GM21717 (cell line): ENCODE measurements around the gene PLD1.

ENCODE experiments used
- ATAC-seq: cut with Tn5 transposase; IDR thresholded peaks from one replicate; pipeline ENCODE4 v1.9.1; 2021; ENCODE audit warnings: mild to moderate bottlenecking, moderate library complexity; ENCODE audit not compliant: unreplicated experiment

PLD1 gene

DNA sequence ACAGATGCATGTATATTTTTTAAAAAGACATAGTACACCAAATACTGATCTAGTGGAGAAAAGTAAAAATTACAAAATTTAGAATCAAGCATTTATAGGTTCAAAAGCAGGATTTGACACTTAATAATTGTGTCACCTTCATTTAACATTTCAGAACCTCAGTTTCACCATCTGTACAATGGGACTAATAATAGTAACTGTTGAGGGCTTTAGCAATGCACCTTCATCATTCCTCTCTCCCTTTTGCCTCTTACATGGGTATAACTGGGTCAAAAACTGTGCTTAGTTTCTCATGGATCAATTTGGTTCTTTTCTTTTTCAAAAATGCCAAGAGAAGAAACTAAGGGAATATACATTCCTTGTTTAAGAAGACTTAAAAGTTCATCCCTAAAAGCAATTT is 27.4 kb upstream of the PLD1 start:
- no peak for ATAC-seq

DNA sequence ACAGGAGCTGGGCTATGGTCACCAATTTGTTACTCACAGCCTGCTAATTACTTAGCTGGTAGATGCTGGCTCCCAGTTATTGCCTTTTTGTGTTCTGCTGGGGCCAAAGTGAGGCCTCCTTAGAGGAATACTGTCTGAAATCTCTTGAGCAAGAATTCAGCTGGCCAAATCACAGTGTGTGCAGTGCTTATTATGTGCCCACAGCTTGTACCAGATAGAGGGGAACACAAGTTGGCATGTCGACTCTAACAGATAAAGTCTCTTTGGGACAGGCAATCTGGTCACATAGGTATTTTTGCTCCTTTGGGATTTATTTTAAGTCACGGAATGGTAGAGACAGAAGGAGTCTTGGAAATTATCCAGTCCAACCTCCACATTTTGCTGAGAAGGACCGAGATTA is 26.6 kb upstream of the PLD1 start:
- ATAC-seq, result no peak

DNA sequence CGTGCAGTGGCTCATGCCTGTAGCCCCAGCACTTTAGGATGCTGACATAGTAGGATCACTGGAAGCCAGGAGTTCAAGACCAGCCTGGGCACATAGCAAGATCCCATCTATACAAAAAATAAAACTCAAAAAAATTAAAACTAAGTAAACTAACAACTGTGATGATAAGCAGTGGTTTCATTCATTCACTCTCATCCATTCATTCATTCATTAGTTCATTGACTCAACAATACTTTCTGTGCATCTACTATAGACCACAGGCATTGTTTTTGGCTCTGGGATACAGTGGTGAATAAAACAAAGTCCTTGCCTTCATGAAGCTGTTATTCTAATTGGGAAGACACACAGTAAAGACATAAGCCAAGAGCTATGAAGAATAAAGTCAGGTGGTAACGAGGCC is 25.3 kb upstream of the PLD1 start:
- ATAC-seq, result no peak

DNA sequence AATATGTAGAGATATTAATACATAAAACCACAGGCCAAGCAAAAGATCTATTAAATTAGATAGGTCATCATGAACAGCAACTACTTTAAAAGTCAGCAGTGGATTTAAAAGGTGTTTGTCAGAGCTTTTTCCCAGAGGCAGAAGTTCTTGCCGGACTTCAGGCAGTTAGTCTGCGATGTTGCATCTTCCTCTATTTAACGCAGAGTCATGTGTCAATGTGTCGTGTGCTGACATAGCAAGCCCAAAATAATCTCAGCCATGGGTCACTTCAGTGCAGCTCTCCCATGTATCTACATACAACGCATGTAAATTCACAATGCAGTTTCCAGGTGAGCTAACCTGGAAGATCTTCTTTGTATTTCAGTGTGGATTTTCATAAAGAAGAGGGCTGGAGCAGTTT is 24.8 kb upstream of the PLD1 start:
- no peak for ATAC-seq

DNA sequence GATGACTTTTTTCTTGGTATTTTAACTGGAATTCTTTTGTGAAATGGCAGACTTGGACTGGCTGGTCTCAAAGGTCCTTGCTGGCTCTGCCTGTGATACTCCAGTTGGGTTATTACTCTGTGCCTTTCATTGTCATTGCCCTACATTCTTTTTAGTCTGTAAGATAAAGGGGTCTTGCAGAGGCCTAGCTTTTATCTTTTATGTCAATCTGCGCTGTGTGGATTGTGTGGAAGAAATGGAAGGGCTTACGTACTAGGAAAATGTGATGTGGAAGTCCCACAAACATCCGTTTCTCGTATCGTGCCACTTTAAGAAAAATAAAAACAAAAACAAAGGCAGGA is 24.1 kb upstream of the PLD1 start:
- no peak for ATAC-seq

DNA sequence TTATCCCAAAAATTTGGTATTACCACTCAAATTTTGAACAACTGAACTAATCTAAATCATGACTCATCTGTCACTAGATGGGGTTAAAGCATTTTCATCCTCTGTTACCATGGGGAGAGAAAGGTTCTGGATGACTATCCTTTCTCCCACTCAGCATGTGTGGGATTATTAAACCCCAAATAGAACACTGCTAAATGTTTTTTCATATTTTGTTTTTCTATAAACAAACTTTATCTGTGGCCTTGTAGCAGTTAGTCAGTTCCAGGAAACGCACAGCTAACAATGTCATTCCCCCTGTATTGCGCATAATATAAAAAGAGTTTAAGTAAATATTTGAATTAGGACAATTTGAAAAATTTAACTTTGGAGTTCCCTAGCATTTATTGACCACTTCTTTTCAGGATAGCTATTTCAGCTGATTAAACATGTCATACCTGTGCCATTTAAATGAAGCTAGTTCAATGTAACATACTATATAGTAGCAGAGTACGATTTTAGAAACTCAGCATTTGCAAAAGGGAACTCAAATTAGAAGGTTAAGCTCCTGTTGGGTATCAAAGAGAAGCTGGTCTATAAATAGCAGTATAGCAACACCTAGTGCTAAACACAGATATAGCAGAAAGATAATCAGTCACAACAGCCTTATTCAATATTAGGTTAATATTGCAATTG is 23.6 kb upstream of the PLD1 start:
- ATAC-seq, result no peak

DNA sequence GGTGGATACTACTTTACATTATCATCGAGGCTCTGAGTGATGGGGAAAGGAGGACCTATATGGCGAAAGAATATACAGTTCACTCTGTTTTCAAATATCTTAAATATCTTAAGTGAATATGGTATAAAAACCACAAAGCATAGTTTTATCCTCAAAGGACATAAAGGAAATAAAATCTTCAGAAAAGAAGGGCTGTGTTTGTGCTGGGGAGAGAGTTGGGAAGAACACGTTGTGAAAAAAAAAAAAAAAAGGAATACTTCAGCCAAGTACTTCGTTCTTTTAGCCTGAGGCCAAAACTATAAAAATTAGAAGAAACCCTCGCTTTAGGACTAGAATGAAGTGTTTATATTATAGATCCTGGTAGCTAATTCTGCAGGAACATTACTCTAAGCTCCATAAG is 22.7 kb upstream of the PLD1 start:
- no peak for ATAC-seq

DNA sequence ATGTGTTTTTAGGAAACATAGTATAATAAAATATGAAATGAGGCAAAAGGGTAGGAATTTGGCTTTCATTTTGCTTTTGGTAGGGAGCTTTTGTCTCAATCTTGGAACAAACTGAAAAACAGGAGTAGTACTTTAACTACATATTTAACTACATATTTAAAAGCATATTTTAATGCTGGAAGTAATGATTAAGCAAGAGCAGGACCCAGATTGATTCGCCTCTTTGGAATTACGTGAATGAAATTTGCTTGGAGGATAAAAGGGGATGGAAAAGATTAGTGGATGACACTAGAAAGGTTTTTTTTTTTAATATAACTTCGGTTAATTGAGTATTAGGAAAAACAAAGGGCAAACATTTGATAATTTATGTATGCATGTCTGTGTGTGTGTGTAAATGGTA is 21.7 kb upstream of the PLD1 start:
- no peak for ATAC-seq

DNA sequence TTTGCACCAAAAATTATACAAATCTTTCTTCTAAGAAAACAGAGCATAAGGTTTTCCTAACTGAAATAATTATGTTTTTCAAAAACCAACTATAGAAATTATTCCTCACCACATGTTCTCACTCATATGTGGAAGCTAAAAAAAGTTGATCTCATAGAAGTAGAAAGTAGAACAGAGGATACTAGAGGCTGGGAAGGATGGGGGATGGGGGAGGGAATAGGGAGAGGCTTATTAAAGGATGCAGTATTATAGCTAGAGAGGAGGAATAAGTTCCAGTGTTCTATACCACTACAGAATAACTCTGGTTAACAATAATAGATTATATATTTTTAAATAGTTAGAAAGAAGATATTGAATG is 20.2 kb upstream of the PLD1 start:
- ATAC-seq, result no peak

DNA sequence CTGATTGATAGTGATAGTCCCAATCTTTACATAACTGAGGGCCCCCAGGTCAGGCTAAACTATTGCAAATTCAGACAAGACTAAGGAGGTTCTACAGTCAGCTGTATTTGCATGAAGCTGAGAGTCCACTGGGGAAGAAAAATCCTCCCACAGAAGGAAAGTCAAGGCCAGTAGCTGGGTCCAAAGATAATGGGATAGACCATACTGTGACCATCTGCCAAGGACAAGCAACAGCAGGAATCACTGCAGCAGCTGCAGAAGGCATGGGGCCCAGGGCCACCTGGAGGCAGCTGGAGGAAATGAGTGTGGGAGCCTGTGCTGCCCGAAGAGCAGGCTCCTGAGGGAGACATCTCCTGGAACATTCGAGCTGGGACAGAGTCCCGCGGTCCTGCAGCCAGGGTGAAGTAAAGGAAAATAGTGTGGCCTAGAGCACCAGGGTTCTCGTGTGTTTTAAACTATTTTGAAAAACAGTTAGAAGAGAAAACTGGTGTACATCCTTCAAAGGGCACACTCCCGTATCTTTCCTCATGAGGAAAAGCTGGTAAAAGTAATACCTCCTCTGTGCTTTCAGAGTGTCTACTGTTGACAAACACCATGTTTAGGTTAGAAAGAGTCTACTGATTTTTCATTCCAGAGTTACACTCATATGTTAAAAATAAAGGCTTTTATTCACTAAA is 19.7 kb upstream of the PLD1 start:
- no peak for ATAC-seq

DNA sequence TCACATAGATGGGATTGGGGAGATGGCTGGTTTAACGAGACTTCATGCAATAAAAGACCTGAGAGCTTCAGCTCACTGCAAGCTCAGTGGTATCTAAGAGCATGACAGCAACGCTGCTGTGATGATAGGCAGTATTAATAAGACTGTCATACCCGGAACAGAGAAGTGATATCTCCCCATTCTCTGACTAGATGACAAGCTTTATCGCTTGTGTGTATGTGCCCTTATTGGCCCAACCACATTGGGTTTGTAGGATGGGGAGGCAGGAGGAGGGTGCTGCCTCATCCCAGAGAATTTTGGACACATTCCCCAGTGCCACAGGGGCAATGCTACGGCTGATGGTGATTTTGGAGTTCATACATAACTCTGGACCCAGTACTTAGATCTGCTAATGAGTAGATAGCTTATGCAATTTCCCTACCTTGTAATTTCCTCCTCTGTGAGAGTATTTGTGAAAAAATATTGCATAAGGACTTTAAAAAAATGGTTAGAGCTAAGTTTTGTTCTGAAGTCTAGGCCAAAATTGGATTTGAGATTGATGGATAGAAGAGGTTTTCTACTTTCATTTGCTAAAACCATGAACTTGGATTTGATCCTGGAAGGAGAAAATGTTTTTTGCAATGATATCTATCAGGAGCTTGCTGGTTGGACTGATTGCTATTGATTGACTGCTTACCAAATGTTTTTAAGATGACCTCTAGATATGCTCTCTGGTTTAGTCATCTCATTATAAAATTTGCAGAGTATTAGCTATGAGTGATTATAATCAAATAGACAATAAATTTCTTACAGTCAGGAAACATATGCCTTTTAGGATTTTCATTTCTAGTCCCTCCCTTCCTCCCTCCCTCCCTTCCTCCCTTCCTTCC is 18.9 kb upstream of the PLD1 start:
- no peak for ATAC-seq

DNA sequence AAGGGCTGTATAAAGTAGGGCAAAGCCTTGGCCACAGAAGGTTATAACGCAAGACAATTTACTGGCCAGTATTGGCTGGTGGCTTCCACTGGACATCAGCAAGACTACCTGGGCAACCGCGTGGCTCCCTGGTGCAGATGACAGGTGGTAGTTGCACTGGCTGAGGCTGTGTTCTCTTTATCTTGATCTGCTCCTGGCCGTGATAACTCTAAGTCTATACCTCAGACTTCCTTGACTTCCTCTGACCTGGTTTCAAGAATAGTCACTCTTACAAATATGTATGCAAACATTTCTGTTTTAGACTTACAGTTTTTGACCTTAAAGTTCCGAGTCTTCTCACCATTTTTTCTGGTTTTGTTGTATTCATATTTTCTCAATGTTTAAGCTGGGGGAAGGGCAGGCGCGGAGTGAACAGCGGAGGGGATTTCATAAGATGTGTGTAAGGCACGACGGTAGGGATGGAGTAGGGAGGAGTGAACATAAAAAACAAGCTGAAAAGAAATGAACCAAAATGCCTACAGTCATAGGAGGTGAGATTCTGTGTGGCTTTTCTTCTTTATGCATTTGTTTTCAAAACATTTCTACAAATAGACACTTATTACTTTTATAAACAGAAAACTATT is 17.7 kb upstream of the PLD1 start:
- no peak for ATAC-seq

DNA sequence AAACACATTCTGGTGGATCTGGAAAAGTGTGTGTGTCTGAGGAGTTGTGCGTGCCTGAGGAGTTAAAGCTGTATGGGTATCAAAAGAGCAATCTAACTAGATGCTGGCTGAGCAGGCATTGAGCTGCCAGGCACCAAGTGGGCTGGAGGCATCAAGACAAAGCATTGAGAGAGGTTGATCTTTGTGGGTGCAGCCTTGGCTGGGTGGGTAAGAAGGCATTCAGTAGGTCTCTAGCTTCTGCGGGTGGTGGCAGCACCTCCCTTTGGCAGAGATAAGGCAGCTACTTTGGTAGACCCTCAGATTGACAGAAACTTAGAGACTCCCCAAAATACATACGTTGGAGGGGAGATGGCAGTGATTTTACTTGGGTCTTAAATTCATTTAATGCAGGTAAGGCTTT is 17.1 kb upstream of the PLD1 start:
- ATAC-seq, result no peak

DNA sequence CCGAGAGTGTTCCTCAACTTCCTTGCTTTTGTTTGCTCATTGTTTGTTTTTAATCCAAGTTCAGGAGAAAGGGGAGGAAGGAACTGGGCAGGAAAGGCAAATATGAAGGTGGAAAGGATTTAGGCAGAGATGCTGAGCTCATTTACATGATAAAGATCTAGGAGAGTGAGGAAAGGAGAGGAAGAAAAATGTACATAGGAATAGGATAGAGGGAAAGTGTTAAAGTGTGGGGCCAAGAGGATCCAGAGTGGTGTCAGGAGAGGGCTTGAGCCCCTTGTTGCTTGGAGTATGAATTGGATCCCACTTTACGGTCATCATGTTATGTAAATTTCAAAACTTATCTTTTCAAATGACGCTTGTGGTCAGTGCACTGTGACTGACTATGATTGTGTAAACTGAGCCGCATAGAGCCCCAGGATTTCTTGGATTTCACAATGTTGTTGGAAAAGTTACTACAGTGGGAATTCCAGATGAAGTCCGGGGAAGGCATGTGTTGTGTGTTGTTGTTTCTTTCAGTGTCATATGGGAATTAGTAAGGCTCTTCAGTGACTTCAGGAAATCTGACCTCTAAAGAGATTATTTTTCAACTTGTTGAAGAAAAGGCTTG is 15.0 kb upstream of the PLD1 start:
- no peak for ATAC-seq

DNA sequence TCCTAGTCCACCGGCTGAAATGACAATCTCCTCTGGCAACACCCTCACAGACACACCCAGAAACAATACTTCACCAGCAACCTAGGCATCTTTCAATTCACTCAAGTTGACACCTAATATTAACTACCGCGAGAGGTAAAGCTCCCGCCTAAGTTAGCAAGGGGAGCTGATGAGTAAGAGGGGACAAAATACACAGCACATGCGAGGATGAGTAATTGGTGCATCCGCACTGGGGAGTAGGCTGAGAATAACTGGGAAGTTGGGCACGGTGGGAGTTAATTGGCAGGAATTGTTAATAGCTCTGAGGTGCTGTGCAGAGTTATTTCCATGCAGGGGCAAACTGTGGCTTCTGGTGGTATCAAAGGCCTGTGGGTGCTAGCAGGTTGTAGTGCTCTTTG is 14.5 kb upstream of the PLD1 start:
- no peak for ATAC-seq

DNA sequence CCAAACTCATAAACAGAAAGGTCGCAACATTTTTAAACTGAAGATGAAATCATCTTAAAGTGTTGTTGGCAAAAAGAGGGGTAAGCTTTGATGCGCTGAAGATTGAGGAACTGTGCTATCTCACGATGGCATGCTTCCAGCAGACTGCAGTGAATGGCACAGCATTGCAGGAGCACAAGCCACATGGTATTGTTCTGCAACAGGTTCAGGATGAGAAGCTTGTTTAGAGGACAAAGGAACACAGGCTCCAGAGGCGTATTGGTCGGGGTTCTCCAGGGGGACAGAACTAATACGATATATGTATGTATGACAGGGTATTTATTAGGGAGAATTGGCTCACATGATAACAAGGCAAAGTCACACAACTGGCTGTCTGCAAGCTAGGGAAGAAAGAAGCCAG is 13.8 kb upstream of the PLD1 start:
- ATAC-seq, result no peak

DNA sequence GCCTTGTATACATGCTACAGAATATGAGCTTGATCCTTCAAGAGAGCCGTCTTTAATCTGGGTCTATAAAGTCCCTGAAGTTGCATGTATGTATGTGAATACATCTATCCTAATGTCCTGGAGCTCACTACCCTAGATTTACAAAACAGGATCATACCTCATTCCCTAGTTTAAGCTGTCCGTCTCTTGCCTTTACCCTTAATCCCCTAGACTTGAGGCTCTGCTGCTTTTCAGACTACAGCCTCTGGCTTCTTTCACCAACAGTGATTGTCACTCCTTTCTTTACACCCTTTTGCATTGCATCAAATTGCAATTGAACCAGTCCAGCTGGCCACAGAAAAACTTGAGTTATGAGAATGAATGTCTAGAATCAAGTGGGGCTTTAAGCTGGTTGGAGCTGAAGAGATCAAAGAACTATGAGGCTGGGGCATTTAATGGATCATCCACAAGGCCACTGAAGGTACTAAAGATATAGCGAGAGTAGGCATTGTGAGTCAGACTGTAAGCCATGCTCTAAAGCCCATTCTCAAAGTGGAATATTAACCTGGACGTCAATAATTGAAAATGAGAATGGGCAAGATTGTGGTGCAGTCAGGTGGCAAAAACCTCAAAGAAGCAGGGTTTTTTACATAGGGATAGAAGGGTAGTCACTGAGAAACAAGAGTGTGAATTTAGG is 12.3 kb upstream of the PLD1 start:
- ATAC-seq, result no peak

DNA sequence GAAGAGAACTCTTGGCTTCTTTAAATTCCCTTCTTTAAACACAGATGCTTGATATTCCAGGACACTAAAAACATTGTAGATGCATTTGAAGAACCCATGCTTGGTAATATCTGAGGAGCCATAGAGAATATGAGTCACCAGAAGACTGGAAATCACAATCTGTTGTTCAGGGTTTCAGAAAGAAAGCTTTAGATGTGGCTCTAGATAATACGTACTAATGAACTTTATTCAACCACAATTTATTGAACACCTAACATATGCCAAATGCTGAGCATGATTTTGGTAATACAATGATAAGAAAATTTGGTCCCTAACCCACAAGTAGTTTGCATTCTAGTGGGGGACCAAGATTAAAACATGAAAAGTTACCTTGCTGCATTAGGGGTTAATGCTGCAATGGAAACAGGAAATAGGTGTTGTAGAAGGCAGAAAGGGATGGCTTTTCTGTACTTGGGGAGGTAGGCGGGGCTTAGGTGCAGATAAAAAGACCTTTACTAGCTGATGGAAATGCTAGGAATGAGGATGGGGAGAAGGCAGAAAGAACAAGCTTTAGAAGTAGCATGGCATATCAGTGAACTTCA is 11.6 kb upstream of the PLD1 start:
- no peak for ATAC-seq

DNA sequence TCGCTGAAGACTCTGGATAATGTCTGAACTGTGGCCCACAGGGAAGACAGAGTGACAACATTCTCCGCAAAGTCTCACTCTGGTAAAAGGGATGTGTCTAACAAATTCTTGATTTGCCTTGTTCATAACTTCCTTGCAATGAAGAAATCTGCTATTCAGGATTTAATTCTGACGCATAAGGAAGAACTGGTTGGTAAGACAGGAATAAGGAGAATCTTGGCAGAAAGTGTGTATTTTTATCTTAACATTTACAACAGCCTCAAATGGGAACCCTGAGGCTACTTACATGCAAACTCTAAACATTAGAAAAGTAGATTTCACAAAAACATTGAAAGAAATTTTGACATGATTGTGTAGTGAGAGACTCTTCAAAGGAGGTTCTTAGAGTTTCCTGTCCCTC is 10.8 kb upstream of the PLD1 start:
- ATAC-seq, result no peak

DNA sequence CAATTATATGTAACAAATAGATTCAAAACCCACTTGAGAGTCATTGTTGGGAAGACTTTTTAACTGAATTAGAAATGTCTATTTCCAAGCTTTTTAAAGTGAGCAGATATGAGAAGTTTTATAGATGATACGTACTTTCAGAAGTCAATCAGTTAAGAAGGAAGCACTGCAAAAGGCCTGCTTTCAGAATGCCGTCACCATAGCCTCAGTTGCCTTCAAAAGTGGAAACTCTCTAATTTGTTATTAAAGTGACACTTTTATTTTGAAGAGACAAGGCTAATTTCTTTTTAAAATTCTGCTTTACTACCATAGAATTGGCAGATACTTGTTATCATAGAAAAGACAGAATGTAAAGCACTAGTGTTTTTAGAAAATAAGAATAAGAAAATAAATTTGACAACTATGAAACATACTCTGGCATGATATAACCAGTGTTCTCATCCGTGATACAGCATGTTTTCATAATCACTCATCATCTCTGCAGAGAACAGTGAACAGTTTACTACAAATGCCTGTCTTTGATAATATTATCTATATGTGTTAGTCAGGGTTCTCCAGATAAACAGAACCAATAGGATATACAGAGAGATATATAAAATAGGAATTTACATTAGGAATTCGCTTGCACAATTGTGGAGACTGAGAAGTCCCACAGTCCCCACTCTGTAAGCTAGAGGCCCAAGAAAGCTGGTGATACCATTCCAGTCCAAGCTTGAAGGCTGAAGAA is 7.0 kb upstream of the PLD1 start:
- ATAC-seq, result no peak
